ENCODE data around the gene STK32B. TPM values are rescaled to one million over a fixed set of nuclear protein-coding genes. Genes with fewer than 3 reads are reported as not detected.

STK32B gene
- total and polyA plus RNA-seq, 10 donors: 0.03 to 0.87 (median 0.36) TPM

DNA sequence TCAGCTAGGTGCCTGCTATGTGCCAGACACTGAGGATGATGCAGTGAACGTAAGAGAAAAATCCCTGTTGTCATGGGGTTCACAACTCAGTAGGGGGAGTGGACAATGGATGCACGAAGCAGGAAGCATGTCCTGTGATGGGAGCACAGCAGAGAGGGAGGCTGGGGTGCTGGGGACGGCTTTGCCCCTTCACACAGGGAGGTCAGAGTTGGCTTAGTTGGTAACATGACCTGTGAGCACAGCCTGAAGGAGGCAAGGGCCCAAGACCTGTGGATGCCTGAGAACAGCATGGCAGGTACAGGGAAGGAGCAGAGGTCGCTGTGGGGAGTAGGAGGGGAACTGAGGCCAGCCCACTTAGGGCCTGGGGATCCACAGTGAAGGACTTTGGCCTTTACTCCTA, 109.4 kb downstream of the STK32B start:
- Histone ChIP-seq H3K9me3 (no peaks in the 10 kb centered on the region), H3K27ac (no peak overlapping the region), H3K4me1 (no peaks in the 10 kb centered on the region), H3K27me3 (replicated peaks in 1 of 7) (no peaks in the 10 kb centered on the region), H3K36me3 (no peaks in the 10 kb centered on the region), H3K4me3 (no peak overlapping the region)
- no peak for TF ChIP-seq POLR2AphosphoS5 (IDR thresholded peaks at IDR 0.05)
- intact Hi-C loops (cut with DNase I; ENCODE audit: low total_unique reads): no loop called here
- WGBS, 5 donors: 70 to 93% (median 78%) methylated on average over 3 to 4 of the region's 4 CpGs
- no peak for DNase-seq

DNA sequence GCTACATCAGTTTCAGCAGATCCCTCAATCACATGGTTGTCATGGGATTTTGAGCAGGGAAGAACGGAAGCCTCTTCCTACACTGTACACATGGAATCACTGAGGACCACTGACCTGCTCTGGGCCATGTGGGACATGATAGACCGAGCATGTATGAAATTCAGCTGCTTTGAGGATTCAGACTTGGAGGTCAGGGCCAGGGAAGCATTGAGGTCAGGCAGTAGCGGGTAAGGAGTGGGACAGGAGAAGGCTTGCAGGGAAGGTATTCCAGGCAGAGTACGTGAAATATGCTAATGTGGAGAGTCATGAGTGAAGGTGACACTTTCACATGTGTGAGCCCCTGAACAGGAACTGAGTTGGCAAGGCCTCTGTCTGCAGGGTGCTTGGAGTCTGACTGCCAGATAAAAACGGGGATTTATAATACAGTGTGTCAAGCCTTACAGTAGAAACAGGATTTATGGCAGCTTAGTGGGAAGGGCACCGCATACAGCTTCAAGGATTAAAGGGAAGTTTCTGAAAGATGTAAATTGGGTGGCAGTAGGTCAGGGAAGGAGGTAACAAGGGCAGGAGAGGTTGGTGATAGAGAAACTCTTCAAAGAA, 111.7 kb downstream of the STK32B start:
- H3K27me3 ChIP-seq (replicated peaks in 1 of 7): no peaks in the 10 kb centered on the region
- TF ChIP-seq, protein P1, sequence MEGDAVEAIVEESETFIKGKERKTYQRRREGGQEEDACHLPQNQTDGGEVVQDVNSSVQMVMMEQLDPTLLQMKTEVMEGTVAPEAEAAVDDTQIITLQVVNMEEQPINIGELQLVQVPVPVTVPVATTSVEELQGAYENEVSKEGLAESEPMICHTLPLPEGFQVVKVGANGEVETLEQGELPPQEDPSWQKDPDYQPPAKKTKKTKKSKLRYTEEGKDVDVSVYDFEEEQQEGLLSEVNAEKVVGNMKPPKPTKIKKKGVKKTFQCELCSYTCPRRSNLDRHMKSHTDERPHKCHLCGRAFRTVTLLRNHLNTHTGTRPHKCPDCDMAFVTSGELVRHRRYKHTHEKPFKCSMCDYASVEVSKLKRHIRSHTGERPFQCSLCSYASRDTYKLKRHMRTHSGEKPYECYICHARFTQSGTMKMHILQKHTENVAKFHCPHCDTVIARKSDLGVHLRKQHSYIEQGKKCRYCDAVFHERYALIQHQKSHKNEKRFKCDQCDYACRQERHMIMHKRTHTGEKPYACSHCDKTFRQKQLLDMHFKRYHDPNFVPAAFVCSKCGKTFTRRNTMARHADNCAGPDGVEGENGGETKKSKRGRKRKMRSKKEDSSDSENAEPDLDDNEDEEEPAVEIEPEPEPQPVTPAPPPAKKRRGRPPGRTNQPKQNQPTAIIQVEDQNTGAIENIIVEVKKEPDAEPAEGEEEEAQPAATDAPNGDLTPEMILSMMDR (IDR thresholded peaks at IDR 0.05 in 8 of 11, conservative IDR thresholded peaks at IDR 0.05 in 3 of 11): no peak
- TF ChIP-seq POLR2A (IDR thresholded peaks at IDR 0.05) (no peak), POLR2AphosphoS5 (IDR thresholded peaks at IDR 0.05) (no peak)
- no peak overlapping the region for H3K4me3 ChIP-seq
- 55 to 71% (median 68%) methylated on average over 6 of the region's 6 CpGs for WGBS, 5 donors
- H3K36me3 ChIP-seq: no peaks in the 10 kb centered on the region
- no peaks in the 10 kb centered on the region for H3K9me3 ChIP-seq
- intact Hi-C loops (cut with DNase I; ENCODE audit: low total_unique reads): no loop called here
- H3K27ac ChIP-seq: no peak overlapping the region
- no peak for DNase-seq
- H3K4me1 ChIP-seq: no peaks in the 10 kb centered on the region

DNA sequence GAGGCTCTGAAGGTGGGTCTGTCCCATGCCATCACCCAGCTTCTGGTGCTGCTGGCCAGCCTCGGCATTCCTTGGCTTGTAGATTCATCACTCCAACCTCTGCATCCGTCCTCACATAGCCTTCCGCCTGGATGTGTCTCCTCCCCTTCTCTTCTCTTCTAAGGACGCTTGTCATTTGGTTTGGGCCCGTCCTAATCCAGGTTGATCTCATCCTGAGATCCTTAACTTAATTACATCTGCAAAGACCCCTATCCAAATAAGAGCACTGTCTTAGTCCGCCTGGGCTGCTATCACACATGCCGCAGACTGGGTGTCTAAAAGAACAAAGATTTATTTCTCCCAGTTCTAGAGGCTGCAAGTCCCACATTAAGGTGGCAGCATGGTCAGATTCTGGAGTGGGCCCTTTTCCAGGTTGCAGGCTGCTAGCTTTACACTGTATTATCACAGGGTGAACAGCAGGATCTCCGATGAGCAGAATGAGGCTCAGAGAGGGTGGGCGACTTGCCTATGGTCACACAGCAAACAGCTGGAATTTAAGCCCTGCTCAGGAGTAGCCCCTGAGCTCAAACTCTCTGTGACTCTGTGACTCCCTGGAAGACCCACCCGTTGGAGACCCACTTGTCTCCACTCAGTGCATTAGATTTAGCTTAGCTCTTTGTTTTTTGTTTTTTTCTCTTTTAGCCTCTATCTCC, 113.1 kb downstream of the STK32B start:
- TF ChIP-seq POLR2A (IDR thresholded peaks at IDR 0.05): no peak
- TF ChIP-seq, protein P1 (IDR thresholded peaks at IDR 0.05 in 8 of 11, conservative IDR thresholded peaks at IDR 0.05 in 3 of 11): no peak
- no peak for TF ChIP-seq POLR2AphosphoS5 (IDR thresholded peaks at IDR 0.05)
- intact Hi-C loops (cut with DNase I; ENCODE audit: low total_unique reads): no loop called here
- WGBS, 5 donors: 85 to 95% (median 90%) methylated on average over 10 of the region's 10 CpGs
- Histone ChIP-seq H3K27ac (no peak overlapping the region), H3K9me3 (no peaks in the 10 kb centered on the region), H3K4me1 (no peaks in the 10 kb centered on the region), H3K4me3 (no peak overlapping the region), H3K36me3 (no peaks in the 10 kb centered on the region), H3K27me3 (replicated peaks in 1 of 7) (no peaks in the 10 kb centered on the region)
- no peak for DNase-seq

DNA sequence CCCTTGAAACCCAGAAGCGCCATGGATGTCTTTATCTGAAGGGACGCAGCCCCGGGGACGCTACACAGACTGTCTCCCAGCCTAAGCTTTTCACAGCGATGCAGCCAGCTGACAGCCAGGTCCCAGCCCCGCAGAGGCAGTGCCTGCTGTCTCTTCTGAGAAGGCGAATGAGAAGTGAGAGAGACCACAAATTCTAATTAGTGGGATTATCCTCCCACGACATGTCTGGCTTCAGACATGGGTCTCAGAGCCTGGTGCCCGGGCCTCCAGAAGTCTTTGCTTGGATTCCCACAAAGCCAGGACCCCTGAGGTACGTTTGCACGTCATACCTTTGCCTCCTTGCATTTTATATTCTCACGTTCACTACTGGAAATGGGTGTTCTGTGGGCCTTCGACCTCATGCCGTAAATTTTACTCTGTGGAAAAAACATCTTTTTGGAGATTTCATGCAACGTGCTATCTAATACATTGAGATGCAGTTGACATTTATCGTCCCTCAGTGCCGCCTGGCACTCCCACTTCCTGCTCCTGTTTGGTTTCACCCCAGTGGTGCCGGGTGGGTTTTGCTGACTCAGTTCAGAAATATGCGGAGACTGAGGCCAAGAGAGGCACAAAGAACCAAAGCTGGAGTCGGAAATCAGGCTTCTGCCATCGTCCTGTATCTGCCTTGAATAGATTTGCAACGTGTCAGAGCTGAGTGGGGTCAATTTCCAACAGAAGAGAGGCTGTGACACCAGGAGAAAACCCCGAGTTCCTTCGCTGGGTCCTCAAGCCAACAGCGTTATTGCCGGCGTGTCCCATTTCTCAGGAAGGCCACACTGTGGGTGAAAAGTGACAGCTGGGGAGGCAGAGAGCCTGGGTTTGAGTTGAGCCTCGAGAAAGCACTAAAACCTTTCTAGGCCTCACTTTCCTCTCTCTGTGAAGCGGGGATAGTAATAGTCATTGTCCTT, 114.4 kb downstream of the STK32B start:
- no peak overlapping the region for H3K4me3 ChIP-seq
- TF ChIP-seq POLR2A (IDR thresholded peaks at IDR 0.05) (no peak), POLR2AphosphoS5 (IDR thresholded peaks at IDR 0.05) (no peak)
- TF ChIP-seq, protein P1 (IDR thresholded peaks at IDR 0.05 in 8 of 11, conservative IDR thresholded peaks at IDR 0.05 in 3 of 11): no peak
- peaks cover 0 to 6% (median 0%) of the 10 kb centered on the region in 8 donors for H3K9me3 ChIP-seq
- H3K4me1 ChIP-seq: no peaks in the 10 kb centered on the region
- no peak overlapping the region for H3K27ac ChIP-seq
- H3K27me3 ChIP-seq (replicated peaks in 1 of 7): no peaks in the 10 kb centered on the region
- no peaks in the 10 kb centered on the region for H3K36me3 ChIP-seq
- WGBS, 5 donors: 69 to 83% (median 78%) methylated on average over 29 of the region's 29 CpGs
- no peak for DNase-seq
- intact Hi-C loops (cut with DNase I; ENCODE audit: low total_unique reads): no loop called here

Data from spleen (tissue), 11 donors.